Mesendoderm (in vitro differentiated cells): ENCODE data around the gene CDC42EP1.

ENCODE experiments used
- DNase-seq: peaks from one replicate; pipeline ENCODE4 v3.0.0; 2013
- H2AK5ac ChIP-seq: 2 replicates; pipeline ENCODE4 v1.6.1; 2013; ENCODE audit warnings: low read length, inconsistent platforms
- H2BK120ac ChIP-seq: 2 replicates; pipeline ENCODE4 v1.6.1; 2013; ENCODE audit warnings: low read depth, mild to moderate bottlenecking, low read length, moderate library complexity, mixed read lengths
- H2BK15ac ChIP-seq: replicated peaks from 2 replicates; pipeline ENCODE4 v1.6.1; 2013; ENCODE audit warnings: low read depth, mild to moderate bottlenecking, moderate library complexity
- H2BK5ac ChIP-seq: 2 replicates; pipeline ENCODE4 v1.6.1; 2013; ENCODE audit warnings: low read length, inconsistent platforms
- H3K18ac ChIP-seq: 2 replicates; pipeline ENCODE4 v1.6.1; 2013; ENCODE audit warnings: mild to moderate bottlenecking, low read length, mixed read lengths
- H3K23ac ChIP-seq: one replicate; pipeline ENCODE4 v1.6.1; 2013; ENCODE audit warnings: low read length
- H3K27ac ChIP-seq: 2 replicates; pipeline ENCODE4 v1.5.1; 2013; ENCODE audit warnings: low read depth, mild to moderate bottlenecking, inconsistent platforms, low read length, moderate library complexity
- H3K27me3 ChIP-seq: 2 replicates; pipeline ENCODE4 v1.6.1; 2013; ENCODE audit warnings: low read length, control low read depth, mild to moderate bottlenecking, inconsistent platforms; ENCODE audit not compliant: insufficient read depth, poor library complexity
- H3K36me3 ChIP-seq: 2 replicates; pipeline ENCODE4 v1.6.1; 2013; ENCODE audit warnings: low read length, inconsistent platforms; ENCODE audit not compliant: control insufficient read depth, insufficient read depth
- H3K4ac ChIP-seq: one replicate; pipeline ENCODE4 v1.6.1; 2013; ENCODE audit warnings: low read depth, mild to moderate bottlenecking, low read length, moderate library complexity
- H3K4me1 ChIP-seq: 2 replicates; pipeline ENCODE4 v1.6.1; 2013; ENCODE audit warnings: low read depth, low read length, inconsistent platforms; ENCODE audit not compliant: control insufficient read depth
- H3K4me2 ChIP-seq: 2 replicates; pipeline ENCODE4 v1.6.1; 2013; ENCODE audit warnings: low read length
- H3K4me3 ChIP-seq: 2 replicates; pipeline ENCODE4 v1.5.1; 2013; ENCODE audit warnings: mild to moderate bottlenecking, low read length
- H3K56ac ChIP-seq: one replicate; pipeline ENCODE4 v1.6.1; 2013; ENCODE audit warnings: low read length
- H3K79me1 ChIP-seq: 2 replicates; pipeline ENCODE4 v1.6.1; 2013; ENCODE audit warnings: low read length, inconsistent platforms
- H3K79me2 ChIP-seq: 2 replicates; pipeline ENCODE4 v1.6.1; 2013; ENCODE audit warnings: mild to moderate bottlenecking, low read length; ENCODE audit not compliant: control insufficient read depth, insufficient read depth
- H3K9ac ChIP-seq: 2 replicates; pipeline ENCODE4 v1.6.1; 2013; ENCODE audit warnings: low read length, inconsistent platforms
- H4K5ac ChIP-seq: one replicate; pipeline ENCODE4 v1.6.1; 2013; ENCODE audit warnings: low read length
- H4K8ac ChIP-seq: one replicate; pipeline ENCODE4 v1.6.1; 2013; ENCODE audit warnings: low read depth, mild to moderate bottlenecking, control low read depth, low read length, moderate library complexity
- WGBS: extraction: QIAGEN DNeasy Blood & Tissue Kit; methylation state at CpG from one replicate; pipeline ENCODE4 v1.1.7; 2013; ENCODE audit warnings: low lambda C conversion rate, missing lambda C conversion rate; ENCODE audit not compliant: insufficient coverage; ENCODE audit errors: extremely low coverage; 5-methylcytosine and 5-hydroxymethylcytosine counted together

The CDC42EP1 gene

DNA sequence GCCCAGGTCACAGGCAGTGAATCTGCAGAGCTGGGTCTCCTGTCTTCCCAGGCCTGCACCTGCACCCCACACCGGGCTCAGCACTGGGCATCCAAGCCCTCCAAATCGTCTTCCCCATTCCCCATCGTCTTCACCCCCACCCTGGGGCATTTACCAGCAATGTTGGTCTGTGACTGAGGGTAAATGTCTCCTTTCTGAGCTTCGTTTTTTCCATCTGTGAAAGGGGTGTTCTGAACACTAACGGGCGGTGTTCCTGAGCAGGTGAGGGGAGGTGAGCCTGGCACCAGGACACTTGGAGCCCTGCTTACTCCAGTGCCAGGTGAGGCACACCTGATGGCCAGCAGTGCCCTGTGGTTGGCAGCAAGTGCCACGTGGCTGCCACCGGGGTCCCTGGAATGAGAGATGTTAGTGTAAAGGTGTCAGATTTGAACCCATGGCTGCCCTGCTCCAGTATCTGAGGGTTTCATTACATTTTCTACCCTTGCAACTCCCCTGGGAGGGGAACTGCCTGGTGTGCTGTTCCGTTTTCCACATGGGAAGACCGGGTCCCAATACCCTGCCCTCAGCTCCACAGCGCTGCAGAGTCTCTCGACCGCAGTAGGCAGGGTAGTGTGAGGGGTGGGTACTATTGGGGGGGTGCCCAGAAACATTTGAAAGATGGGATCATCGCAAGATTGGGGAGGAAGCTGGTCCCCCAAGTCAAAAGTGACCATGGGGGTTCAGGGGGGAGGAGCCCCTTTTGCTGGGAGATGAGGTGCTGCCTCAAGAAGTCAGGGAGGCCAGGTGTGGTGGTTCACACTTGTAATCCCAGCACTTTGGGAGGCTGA is 2.0 kb downstream of the CDC42EP1 start:
- DNase-seq = no peak
- Histone ChIP-seq H3K27ac (peak overlapping the region; percentile 0), H3K27me3 (no peaks in the 10 kb centered on the region), H3K4ac (peak overlapping the region; percentile 94), H3K36me3 (peaks cover 6% of the 10 kb centered on the region), H3K4me3 (no peak overlapping the region), H4K5ac (no peak overlapping the region), H3K18ac (peak overlapping the region; percentile 43), H3K56ac (peak overlapping the region; percentile 92), H3K79me2 (peaks cover 40% of the 10 kb centered on the region), H4K8ac (no peak overlapping the region), H3K4me1 (peaks cover 16% of the 10 kb centered on the region), H3K4me2 (peak overlapping the region; percentile 61), H2AK5ac (peak overlapping the region; percentile 25), H2BK120ac (peak overlapping the region; percentile 10), H3K9ac (peak overlapping the region; percentile 93), H3K23ac (no peak overlapping the region), H2BK15ac (no peak overlapping the region), H3K79me1 (peaks cover 19% of the 10 kb centered on the region), H2BK5ac (no peak overlapping the region)
- WGBS = no CpG with 5 or more reads among the region's 14 CpGs

DNA sequence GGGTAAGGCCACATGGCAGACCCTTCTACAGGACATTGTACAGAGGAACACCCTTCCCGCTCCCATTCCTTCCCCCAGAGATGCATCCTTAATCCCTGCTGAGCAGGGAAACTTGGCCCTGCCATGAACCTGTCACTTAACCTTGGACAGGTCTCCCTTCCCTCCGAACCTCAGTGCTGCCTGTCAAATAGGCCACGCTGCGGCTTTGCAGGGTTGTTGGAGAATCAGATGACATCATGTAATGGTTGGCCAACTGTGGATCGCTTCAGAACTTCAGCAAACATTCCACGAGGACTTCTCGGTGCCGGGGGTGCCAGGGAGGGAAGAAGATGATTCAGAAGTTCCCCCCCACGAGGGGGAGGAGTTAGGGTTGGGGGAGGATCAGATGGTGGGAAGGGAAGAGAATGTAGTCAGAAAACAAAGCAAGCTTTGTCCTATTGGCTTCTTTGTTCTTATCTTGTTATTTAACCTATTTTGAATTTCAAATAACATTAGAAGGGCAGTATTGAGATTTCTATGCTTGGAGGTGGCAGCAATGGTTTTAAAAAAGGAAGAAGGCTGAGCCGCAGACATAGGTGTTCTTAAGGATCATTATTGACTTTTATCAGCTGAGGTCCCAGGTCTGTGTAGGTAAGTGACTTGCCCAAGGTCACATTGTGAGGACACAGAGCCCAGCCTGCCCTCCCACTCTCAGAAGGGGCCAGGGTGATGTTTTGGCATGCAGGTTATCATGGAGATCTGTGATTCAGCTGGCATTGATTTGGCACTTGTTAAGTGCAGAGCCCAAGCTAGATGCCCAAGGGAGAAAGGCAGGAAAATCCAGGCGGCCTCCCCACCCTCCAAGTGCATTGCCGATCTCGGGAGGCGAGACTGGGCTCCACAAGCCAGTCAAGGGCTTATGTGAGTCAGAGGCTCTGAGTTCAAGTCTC is 3.1 kb downstream of the CDC42EP1 start:
- DNase-seq = peak; percentile 89
- H3K27ac ChIP-seq = peak overlapping the region; percentile 29

GRCh38 chr22:37564111-37564711 is 3.9 kb downstream of the CDC42EP1 start:
- DNase-seq = no peak
- Histone ChIP-seq H3K4me2 (peak overlapping the region; percentile 22), H4K5ac (no peak overlapping the region), H3K4ac (no peak overlapping the region), H3K9ac (peak overlapping the region; percentile 56), H2BK120ac (no peak overlapping the region), H2BK5ac (no peak overlapping the region), H4K8ac (no peak overlapping the region), H3K4me1 (peaks cover 25% of the 10 kb centered on the region), H2AK5ac (no peak overlapping the region), H3K36me3 (peaks cover 13% of the 10 kb centered on the region), H3K27ac (peak overlapping the region; percentile 29), H3K27me3 (no peaks in the 10 kb centered on the region), H3K79me1 (peaks cover 25% of the 10 kb centered on the region), H3K23ac (no peak overlapping the region), H2BK15ac (no peak overlapping the region), H3K79me2 (peaks cover 40% of the 10 kb centered on the region), H3K56ac (peak overlapping the region; percentile 60), H3K4me3 (no peak overlapping the region), H3K18ac (no peak overlapping the region)
- no CpG with 5 or more reads among the region's 7 CpGs for WGBS

More for the DNA sequence above, 3.1 kb downstream of the CDC42EP1 start:
- peak overlapping the region; percentile 56 for H3K9ac ChIP-seq
- peaks cover 18% of the 10 kb centered on the region for H3K4me1 ChIP-seq
- no peak overlapping the region for H4K5ac ChIP-seq
- no peak overlapping the region for H2BK15ac ChIP-seq
- H3K56ac ChIP-seq = peak overlapping the region; percentile 92
- no peaks in the 10 kb centered on the region for H3K27me3 ChIP-seq
- no peak overlapping the region for H2BK5ac ChIP-seq
- no peak overlapping the region for H2BK120ac ChIP-seq
- peak overlapping the region; percentile 22 for H3K4me2 ChIP-seq
- H3K36me3 ChIP-seq = peaks cover 13% of the 10 kb centered on the region
- H3K4ac ChIP-seq = no peak overlapping the region
- H3K79me1 ChIP-seq = peaks cover 25% of the 10 kb centered on the region
- no peak overlapping the region for H3K23ac ChIP-seq
- no CpG with 5 or more reads among the region's 14 CpGs for WGBS
- no peak overlapping the region for H3K4me3 ChIP-seq
- H4K8ac ChIP-seq = no peak overlapping the region
- no peak overlapping the region for H2AK5ac ChIP-seq
- H3K79me2 ChIP-seq = peaks cover 40% of the 10 kb centered on the region
- H3K18ac ChIP-seq = no peak overlapping the region

DNA sequence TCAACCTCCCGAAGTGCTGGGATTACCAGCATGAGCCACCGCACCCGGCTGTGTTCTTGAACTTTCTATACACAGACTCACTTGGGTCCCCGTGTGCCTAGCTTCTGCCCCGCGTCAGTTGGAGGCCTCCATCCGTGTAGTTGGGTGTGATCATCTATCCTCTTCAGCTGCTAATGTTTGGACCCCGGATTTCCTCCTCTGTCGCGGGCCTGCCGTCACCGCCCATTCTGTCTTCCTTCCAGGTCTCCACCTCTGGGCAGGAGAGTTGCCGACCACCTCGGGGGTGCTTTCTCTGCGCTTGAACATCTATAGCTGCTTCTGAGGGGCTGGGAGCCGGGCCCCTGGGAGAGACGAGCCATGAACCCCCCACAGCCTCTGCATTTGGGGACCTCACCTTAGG is 5.5 kb downstream of the CDC42EP1 start:
- no peak overlapping the region for H3K18ac ChIP-seq
- peaks cover 25% of the 10 kb centered on the region for H3K79me1 ChIP-seq
- no CpG with 5 or more reads among the region's 17 CpGs for WGBS
- H2BK120ac ChIP-seq = no peak overlapping the region
- H3K27ac ChIP-seq = no peak overlapping the region
- no peak overlapping the region for H2BK5ac ChIP-seq
- H3K4me3 ChIP-seq = no peak overlapping the region
- no peak overlapping the region for H3K23ac ChIP-seq
- no peak overlapping the region for H3K4ac ChIP-seq
- no peak overlapping the region for H2AK5ac ChIP-seq
- H3K9ac ChIP-seq = no peak overlapping the region
- H4K8ac ChIP-seq = no peak overlapping the region
- no peak overlapping the region for H4K5ac ChIP-seq
- no peak overlapping the region for H3K4me2 ChIP-seq
- DNase-seq = no peak
- no peaks in the 10 kb centered on the region for H3K27me3 ChIP-seq
- H3K4me1 ChIP-seq = peaks cover 35% of the 10 kb centered on the region
- peaks cover 13% of the 10 kb centered on the region for H3K36me3 ChIP-seq
- H2BK15ac ChIP-seq = no peak overlapping the region
- H3K79me2 ChIP-seq = peaks cover 40% of the 10 kb centered on the region
- no peak overlapping the region for H3K56ac ChIP-seq

- Histone ChIP-seq H3K27me3 (no peaks in the 10 kb centered on the region), H2BK5ac (no peak overlapping the region), H3K4me2 (no peak overlapping the region), H3K18ac (no peak overlapping the region), H2BK15ac (no peak overlapping the region), H3K79me2 (peaks cover 35% of the 10 kb centered on the region), H4K5ac (no peak overlapping the region), H3K79me1 (peaks cover 23% of the 10 kb centered on the region), H3K4ac (no peak overlapping the region), H3K56ac (no peak overlapping the region), H3K23ac (no peak overlapping the region), H2BK120ac (no peak overlapping the region), H3K4me1 (peaks cover 35% of the 10 kb centered on the region), H3K27ac (no peak overlapping the region), H2AK5ac (no peak overlapping the region), H4K8ac (no peak overlapping the region), H3K36me3 (peaks cover 13% of the 10 kb centered on the region), H3K4me3 (no peak overlapping the region), H3K9ac (no peak overlapping the region)
- no CpG with 5 or more reads among the region's 28 CpGs for WGBS
- no peak for DNase-seq
Observed at GRCh38 chr22:37566329-37566837, 6.1 kb downstream of the CDC42EP1 start.
